Activated CD4-positive, alpha-beta T cell treated with anti-CD3 and anti-CD28 coated beads, Interleukin-2, amount 10 ng/mL, durations not matched to agents 24 days and 14 days (primary cell): ENCODE data around the gene REXO4. TPM values are rescaled to one million over a fixed set of nuclear protein-coding genes. Genes with fewer than 3 reads are reported as not detected.
"Not testable (repeated sequence)": the region's sequence is repeated elsewhere in the genome, so short reads cannot be mapped to it uniquely, and the experiment has no call there.

Experiments used
- DNase-seq: peaks from one replicate; pipeline ENCODE4 v3.0.0; 2022
- H3K27ac Mint-ChIP-seq: one replicate; pipeline ENCODE4 v1.8.0; 2022; ENCODE audit warnings: mild to moderate bottlenecking, mixed read lengths
- H3K27me3 Mint-ChIP-seq: one replicate; pipeline ENCODE4 v1.8.0; 2022; ENCODE audit warnings: mixed read lengths
- H3K36me3 Mint-ChIP-seq: one replicate; pipeline ENCODE4 v1.8.0; 2022; ENCODE audit warnings: low read depth, mild to moderate bottlenecking, mixed read lengths
- H3K4me1 Mint-ChIP-seq: one replicate; pipeline ENCODE4 v1.8.0; 2021; ENCODE audit warnings: mixed read lengths
- H3K4me3 Mint-ChIP-seq: one replicate; pipeline ENCODE4 v1.8.0; 2022; ENCODE audit warnings: mild to moderate bottlenecking, moderate library complexity, mixed read lengths
- H3K9me3 Mint-ChIP-seq: one replicate; pipeline ENCODE4 v1.8.0; 2021; ENCODE audit warnings: mixed read lengths
- intact Hi-C: fragments of 100-400 bp; cut with micrococcal nuclease; formaldehyde crosslinking; loops from one replicate; pipeline ENCODE4 v1.15.1; 2023
- total RNA-seq: library from RNA; stranded (reverse); gene quantifications from 2 replicates; pipeline ENCODE4 v1.2.3, GENCODE V29; 2022

Gene REXO4
- total RNA-seq, 1 donor from 2014 or later: 42.3 TPM

- H3K27me3 Mint-ChIP-seq: peaks cover 14% of the 10 kb centered on the region
- H3K36me3 Mint-ChIP-seq: peaks cover 1% of the 10 kb centered on the region
- no peak overlapping the region for H3K27ac Mint-ChIP-seq
- H3K4me3 Mint-ChIP-seq: no peak overlapping the region
- peaks cover 6% of the 10 kb centered on the region for H3K4me1 Mint-ChIP-seq
- intact Hi-C loops: loop anchor here (5.0 kb wide), 1 partner anchor 35 kb away; the partner anchor contains the start of gene ADAMTS13
- DNase-seq: no peak
- no peaks in the 10 kb centered on the region for H3K9me3 Mint-ChIP-seq
These were observed 39.4 kb upstream of the REXO4 start for GRCh38 chr9:133457233-133457632.

GRCh38 chr9:133456409-133456808 is 38.6 kb upstream of the REXO4 start:
- Mint-ChIP-seq H3K27me3 (peaks cover 11% of the 10 kb centered on the region), H3K36me3 (peaks cover 1% of the 10 kb centered on the region), H3K9me3 (no peaks in the 10 kb centered on the region), H3K4me1 (peaks cover 6% of the 10 kb centered on the region), H3K27ac (no peak overlapping the region), H3K4me3 (no peak overlapping the region)
- intact Hi-C loops: loop anchor here (5.0 kb wide), 1 partner anchor 34 kb away; the partner anchor contains the start of gene ADAMTS13
- DNase-seq: no peak

- H3K27ac Mint-ChIP-seq: no peak overlapping the region
- no peak overlapping the region for H3K4me3 Mint-ChIP-seq
- H3K36me3 Mint-ChIP-seq: peaks cover 1% of the 10 kb centered on the region
- intact Hi-C loops: loop anchor here (5.0 kb wide), 1 partner anchor 34 kb away; the partner anchor contains the start of gene ADAMTS13
- peaks cover 6% of the 10 kb centered on the region for H3K4me1 Mint-ChIP-seq
- H3K9me3 Mint-ChIP-seq: no peaks in the 10 kb centered on the region
- no peak for DNase-seq
- peaks cover 6% of the 10 kb centered on the region for H3K27me3 Mint-ChIP-seq
These were observed 38.1 kb upstream of the REXO4 start for GRCh38 chr9:133455936-133456335.

- intact Hi-C loops: loop anchor here (5.0 kb wide), 1 partner anchor 33 kb away; the partner anchor contains the start of gene ADAMTS13
- H3K4me3 Mint-ChIP-seq: no peak overlapping the region
- H3K27ac Mint-ChIP-seq: no peak overlapping the region
- peaks cover 2% of the 10 kb centered on the region for H3K27me3 Mint-ChIP-seq
- H3K4me1 Mint-ChIP-seq: peaks cover 6% of the 10 kb centered on the region
- H3K9me3 Mint-ChIP-seq: no peaks in the 10 kb centered on the region
- no peak for DNase-seq
- peaks cover 1% of the 10 kb centered on the region for H3K36me3 Mint-ChIP-seq
These were observed 37.3 kb upstream of the REXO4 start for GRCh38 chr9:133454943-133455673.

GRCh38 chr9:133454325-133454724 is 36.5 kb upstream of the REXO4 start:
- Mint-ChIP-seq H3K4me1 (peaks cover 3% of the 10 kb centered on the region), H3K36me3 (no peaks in the 10 kb centered on the region), H3K9me3 (no peaks in the 10 kb centered on the region), H3K4me3 (no peak overlapping the region), H3K27me3 (no peaks in the 10 kb centered on the region), H3K27ac (no peak overlapping the region)
- DNase-seq: no peak
- intact Hi-C loops: no loop called here

GRCh38 chr9:133453651-133454050 is 35.8 kb upstream of the REXO4 start:
- no peak for DNase-seq
- intact Hi-C loops: no loop called here
- H3K4me1 Mint-ChIP-seq: no peaks in the 10 kb centered on the region
- H3K36me3 Mint-ChIP-seq: no peaks in the 10 kb centered on the region
- no peaks in the 10 kb centered on the region for H3K27me3 Mint-ChIP-seq
- no peaks in the 10 kb centered on the region for H3K9me3 Mint-ChIP-seq
- no peak overlapping the region for H3K4me3 Mint-ChIP-seq
- H3K27ac Mint-ChIP-seq: no peak overlapping the region

- no peak overlapping the region for H3K4me3 Mint-ChIP-seq
- intact Hi-C loops: no loop called here
- H3K27me3 Mint-ChIP-seq: no peaks in the 10 kb centered on the region
- H3K36me3 Mint-ChIP-seq: no peaks in the 10 kb centered on the region
- no peak for DNase-seq
- no peaks in the 10 kb centered on the region for H3K9me3 Mint-ChIP-seq
- no peaks in the 10 kb centered on the region for H3K4me1 Mint-ChIP-seq
- H3K27ac Mint-ChIP-seq: no peak overlapping the region
These were observed 34.8 kb upstream of the REXO4 start for GRCh38 chr9:133452562-133452961.

DNA sequence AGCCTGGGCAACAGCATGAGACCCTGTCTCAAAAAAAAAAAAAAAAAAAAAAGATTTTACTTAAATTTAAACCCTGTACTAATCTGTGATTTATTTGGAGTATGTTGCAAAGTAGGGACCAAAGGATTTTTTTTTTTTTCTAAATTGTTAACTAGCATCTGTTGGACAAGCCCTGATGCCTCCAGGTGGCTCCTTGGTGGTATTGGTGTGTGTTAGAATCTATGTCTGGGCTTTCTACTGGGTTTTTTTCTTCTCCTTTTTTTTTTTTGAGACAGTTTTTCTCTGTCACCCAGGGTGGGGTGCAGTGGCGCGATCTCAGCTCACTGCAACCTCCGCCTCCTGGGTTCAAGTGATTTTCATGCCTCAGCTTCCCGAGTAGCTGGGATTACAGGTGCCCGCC is 34.1 kb upstream of the REXO4 start:
- H3K36me3 Mint-ChIP-seq, intact Hi-C loops: not testable (repeated sequence)

GRCh38 chr9:133449760-133450159 is 31.9 kb upstream of the REXO4 start:
- DNase-seq: no peak
- H3K27ac Mint-ChIP-seq: no peak overlapping the region
- H3K4me3 Mint-ChIP-seq: no peak overlapping the region
- no peaks in the 10 kb centered on the region for H3K36me3 Mint-ChIP-seq
- no peaks in the 10 kb centered on the region for H3K4me1 Mint-ChIP-seq
- H3K27me3 Mint-ChIP-seq: no peaks in the 10 kb centered on the region
- intact Hi-C loops: no loop called here
- H3K9me3 Mint-ChIP-seq: no peaks in the 10 kb centered on the region

More for the DNA sequence above, 34.1 kb upstream of the REXO4 start:
- not testable (repeated sequence) for H3K27ac Mint-ChIP-seq, H3K4me3 Mint-ChIP-seq, H3K9me3 Mint-ChIP-seq, H3K27me3 Mint-ChIP-seq, H3K4me1 Mint-ChIP-seq, DNase-seq

- no peak overlapping the region for H3K27ac Mint-ChIP-seq
- H3K27me3 Mint-ChIP-seq: no peaks in the 10 kb centered on the region
- no peaks in the 10 kb centered on the region for H3K36me3 Mint-ChIP-seq
- no peak overlapping the region for H3K4me3 Mint-ChIP-seq
- H3K4me1 Mint-ChIP-seq: no peaks in the 10 kb centered on the region
- no peaks in the 10 kb centered on the region for H3K9me3 Mint-ChIP-seq
- intact Hi-C loops: no loop called here
- DNase-seq: no peak
These were observed 30.7 kb upstream of the REXO4 start for GRCh38 chr9:133448487-133448972.

- H3K9me3 Mint-ChIP-seq: no peaks in the 10 kb centered on the region
- intact Hi-C loops: no loop called here
These were observed 27.6 kb upstream of the REXO4 start for GRCh38 chr9:133445293-133445969.

GRCh38 chr9:133443982-133444381 is 26.2 kb upstream of the REXO4 start:
- no peak for DNase-seq
- no peaks in the 10 kb centered on the region for H3K4me1 Mint-ChIP-seq
- intact Hi-C loops: no loop called here
- H3K36me3 Mint-ChIP-seq: no peaks in the 10 kb centered on the region
- no peaks in the 10 kb centered on the region for H3K27me3 Mint-ChIP-seq
- no peak overlapping the region for H3K4me3 Mint-ChIP-seq
- no peak overlapping the region for H3K27ac Mint-ChIP-seq
- no peaks in the 10 kb centered on the region for H3K9me3 Mint-ChIP-seq

More at GRCh38 chr9:133445293-133445969, 27.6 kb upstream of the REXO4 start:
- DNase-seq: no peak
- H3K4me3 Mint-ChIP-seq: no peak overlapping the region
- H3K27ac Mint-ChIP-seq: no peak overlapping the region
- H3K36me3 Mint-ChIP-seq: no peaks in the 10 kb centered on the region
- H3K27me3 Mint-ChIP-seq: no peaks in the 10 kb centered on the region
- H3K4me1 Mint-ChIP-seq: no peaks in the 10 kb centered on the region

GRCh38 chr9:133443248-133443647 is 25.4 kb upstream of the REXO4 start:
- H3K27ac Mint-ChIP-seq: no peak overlapping the region
- H3K4me3 Mint-ChIP-seq: no peak overlapping the region
- H3K9me3 Mint-ChIP-seq: no peaks in the 10 kb centered on the region
- intact Hi-C loops: no loop called here
- H3K27me3 Mint-ChIP-seq: no peaks in the 10 kb centered on the region
- no peaks in the 10 kb centered on the region for H3K4me1 Mint-ChIP-seq
- no peak for DNase-seq
- H3K36me3 Mint-ChIP-seq: no peaks in the 10 kb centered on the region

- DNase-seq: no peak
These were observed 23.8 kb upstream of the REXO4 start for GRCh38 chr9:133441571-133441970.

More at GRCh38 chr9:133441571-133441970, 23.8 kb upstream of the REXO4 start:
- Mint-ChIP-seq H3K27me3 (no peaks in the 10 kb centered on the region), H3K27ac (no peak overlapping the region), H3K4me3 (no peak overlapping the region), H3K4me1 (no peaks in the 10 kb centered on the region), H3K36me3 (no peaks in the 10 kb centered on the region), H3K9me3 (no peaks in the 10 kb centered on the region)
- intact Hi-C loops: no loop called here
